B cell (primary cell): ENCODE data around the gene CCDC146. TPM values are rescaled to one million over a fixed set of nuclear protein-coding genes. Genes with fewer than 3 reads are reported as not detected.

Experiments
- ATAC-seq: fragments of 200-7000 bp; cut with Tn5 transposase; one replicate; pipeline ENCODE4 v1.10.0; 2021; ENCODE audit warnings: low read depth, mild to moderate bottlenecking, moderate number of reproducible peaks, moderate library complexity
- CTCF ChIA-PET: fragments of 350-600 bp; sonication (Branson Sonifier 250); formaldehyde crosslinking; loops from one replicate; lab custom pipeline; 2021; ENCODE audit warnings: antibody characterized with exemption, inconsistent platforms; lab: Charles Lee
- POLR2A ChIA-PET: fragments of 350-600 bp; sonication (Branson Sonifier 250); formaldehyde crosslinking; loops from one replicate; lab custom pipeline; 2021; ENCODE audit warnings: antibody characterized with exemption; lab: Charles Lee
- DNase-seq: peaks from one replicate; pipeline ENCODE4 v3.0.0; 2013
- H2AFZ ChIP-seq: 2 replicates; pipeline ENCODE4 v1.6.1; 2012; ENCODE audit warnings: mild to moderate bottlenecking, low read depth, low read length; ENCODE audit not compliant: insufficient read depth, poor library complexity, severe bottlenecking
- H3K27ac ChIP-seq, 2 donors: 1 replicate in 1 of 2; 2 replicates in 1 of 2; pipeline ENCODE4 v1.5.1; 2012 to 2013; ENCODE audit warnings: low read length in 2 of 2, mild to moderate bottlenecking in 2 of 2, moderate library complexity in 1 of 2
- H3K27me3 ChIP-seq, 4 experiments: fragments of 200-600 bp in 1 of 4; sonication (generic) in 1 of 4; replicated peaks in 1 of 4; 1 replicate in 2 of 4; 2 replicates in 2 of 4; pipeline versions ENCODE4 v1.6.1 to v1.7.0; 2013 to 2016; ENCODE audit warnings: low read length in 3 of 4, mild to moderate bottlenecking in 2 of 4, mixed read lengths in 1 of 4, moderate library complexity in 1 of 4; ENCODE audit not compliant: insufficient read depth in 4 of 4, control insufficient read depth in 3 of 4; ENCODE audit errors: control extremely low read depth in 1 of 4
- H3K36me3 ChIP-seq, 2 experiments: replicated peaks in 1 of 2; 1 replicate in 1 of 2; 2 replicates in 1 of 2; pipeline versions ENCODE4 v1.6.1 to v1.7.1; 2013; ENCODE audit warnings: low read length in 1 of 2; ENCODE audit not compliant: insufficient read depth in 2 of 2, control insufficient read depth in 1 of 2; ENCODE audit errors: control extremely low read depth in 1 of 2, extremely low read depth in 1 of 2
- H3K4me1 ChIP-seq, 2 donors: fragments of 200-600 bp in 1 of 2; sonication (generic) in 1 of 2; 1 replicate in 1 of 2; 2 replicates in 1 of 2; pipeline versions ENCODE4 v1.5.1 to v1.6.1; 2013 to 2017; ENCODE audit warnings: low read length in 2 of 2; ENCODE audit not compliant: control insufficient read depth in 2 of 2, insufficient read depth in 2 of 2
- H3K4me2 ChIP-seq: replicated peaks from 2 replicates; pipeline ENCODE3; 2012; ENCODE audit warnings: mild to moderate bottlenecking, low read depth, low read length; ENCODE audit not compliant: poor library complexity, severe bottlenecking
- H3K4me3 ChIP-seq, 5 experiments: fragments of 200-600 bp in 1 of 5; sonication (generic) in 1 of 5; 1 replicate in 3 of 5; 2 replicates in 2 of 5; pipeline versions ENCODE4 v1.5.1 to v1.7.0; 2011 to 2016; ENCODE audit warnings: low read length in 4 of 5, mild to moderate bottlenecking in 4 of 5, low read depth in 2 of 5, control low read depth in 1 of 5, moderate library complexity in 1 of 5; ENCODE audit not compliant: insufficient read depth in 1 of 5; ENCODE audit errors: control extremely low read depth in 1 of 5, extremely low read depth in 1 of 5
- H3K79me2 ChIP-seq: fragments of 200-600 bp; sonication (generic); one replicate; pipeline ENCODE4 v1.6.0; 2016; ENCODE audit warnings: low read length; ENCODE audit not compliant: control insufficient read depth, insufficient read depth
- H3K9ac ChIP-seq: fragments of 200-600 bp; sonication (generic); 2 replicates; pipeline ENCODE4 v1.6.1; 2017; ENCODE audit warnings: mild to moderate bottlenecking, low read length, moderate library complexity
- H3K9me3 ChIP-seq, 3 donors: one replicate each; pipeline versions ENCODE4 v1.6.1 to v1.7.1; 2013; ENCODE audit warnings: low read length in 2 of 3; ENCODE audit not compliant: control insufficient read depth in 2 of 3, insufficient read depth in 1 of 3; ENCODE audit errors: control extremely low read depth in 1 of 3
- H4K20me1 ChIP-seq: 2 replicates; pipeline ENCODE4 v1.6.0; 2012; ENCODE audit warnings: mild to moderate bottlenecking, low read length; ENCODE audit not compliant: insufficient read depth, control insufficient read depth, poor library complexity, severe bottlenecking
- H3K27ac Mint-ChIP-seq: one replicate; pipeline ENCODE4 v1.8.0; 2021; ENCODE audit warnings: mixed read lengths
- H3K27me3 Mint-ChIP-seq: one replicate; pipeline ENCODE4 v1.8.0; 2021; ENCODE audit warnings: mixed read lengths
- H3K4me1 Mint-ChIP-seq: one replicate; pipeline ENCODE4 v1.8.0; 2021; ENCODE audit warnings: mixed read lengths
- H3K4me3 Mint-ChIP-seq: one replicate; pipeline ENCODE4 v1.8.0; 2021; ENCODE audit warnings: mixed read lengths
- H3K9me3 Mint-ChIP-seq: one replicate; pipeline ENCODE4 v1.8.0; 2022; ENCODE audit warnings: mixed read lengths; ENCODE audit not compliant: insufficient read depth
- CTCF ChIP-seq: fragments of 200-600 bp; IDR thresholded peaks from one replicate; pipeline ENCODE4 v1.8.0; 2022; ENCODE audit warnings: antibody characterized with exemption, mild to moderate bottlenecking
- EZH2 ChIP-seq: IDR thresholded peaks from 2 replicates; pipeline ENCODE4 v1.6.1; 2012; ENCODE audit warnings: borderline replicate concordance, low read depth, mild to moderate bottlenecking, moderate library complexity, low read length; ENCODE audit not compliant: insufficient read depth, poor library complexity, severe bottlenecking
- WGBS: methylation state at CpG from one replicate; pipeline ENCODE4 v1.1.5; 2013; ENCODE audit warnings: missing lambda C conversion rate; ENCODE audit not compliant: insufficient coverage; 5-methylcytosine and 5-hydroxymethylcytosine counted together
- intact Hi-C: fragments of 100-400 bp; cut with micrococcal nuclease; formaldehyde crosslinking; loops from one replicate; pipeline ENCODE4 v1.10.0; 2022
- polyA plus RNA-seq: library from polyadenylated mRNA; depleted of rRNA; stranded (reverse); fragments of >200 nt; gene quantifications from 2 replicates; pipeline ENCODE4 v1.2.3, GENCODE V29; 2012
- total RNA-seq, 2 donors: library from RNA; stranded (reverse); fragments of 120-200 nt in 1 of 2; gene quantifications; 1 replicate in 1 of 2; 2 replicates in 1 of 2; pipeline versions ENCODE4 v1.2.3 to v1.2.4, GENCODE V29; 2013 to 2022

CCDC146 gene
- total and polyA plus RNA-seq, 2 donors (not counting 1 experiment from before 2014, with no cell fraction given), result 5.6 to 8.5 TPM

GRCh38 chr7:77306231-77307067, 184.0 kb downstream of the CCDC146 start:
- no peaks in the 10 kb centered on the region for H3K4me1 Mint-ChIP-seq
- no peak overlapping the region for H3K4me2 ChIP-seq
- no peaks in the 10 kb centered on the region for H4K20me1 ChIP-seq
- H3K9ac ChIP-seq, result no peak overlapping the region
- intact Hi-C loops, result no loop called here
- H3K27ac Mint-ChIP-seq, result no peak overlapping the region
- ATAC-seq (no peak), DNase-seq (no peak)
- WGBS, result 87% methylated on average over 11 of the region's 17 CpGs
- no peaks in the 10 kb centered on the region for H3K27me3 Mint-ChIP-seq
- H3K9me3 Mint-ChIP-seq, result peaks cover 19% of the 10 kb centered on the region
- H3K4me1 ChIP-seq, result no peaks in the 10 kb centered on the region
- peaks cover 0 to 14% of the 10 kb centered on the region in 2 experiments for H3K36me3 ChIP-seq
- H3K27me3 ChIP-seq, result no peaks in the 10 kb centered on the region
- H3K4me3 Mint-ChIP-seq, result no peak overlapping the region
- H2AFZ ChIP-seq, result no peak overlapping the region
- TF ChIP-seq EZH2 (no peak), CTCF (no peak)
- CTCF ChIA-PET, result no interaction called here
- H3K27ac ChIP-seq, result no peak overlapping the region
- POLR2A ChIA-PET, result no interaction called here
- H3K4me3 ChIP-seq, result no peak overlapping the region
- H3K9me3 ChIP-seq, result peaks cover 0 to 23% (median 5%) of the 10 kb centered on the region in 3 donors
- H3K79me2 ChIP-seq, result no peaks in the 10 kb centered on the region

GRCh38 chr7:77308792-77309191, 186.4 kb downstream of the CCDC146 start:
- Histone ChIP-seq H3K4me3 (no peak overlapping the region), H3K27ac (no peak overlapping the region), H3K9ac (no peak overlapping the region), H2AFZ (no peak overlapping the region), H3K4me2 (no peak overlapping the region), H3K9me3 (peaks cover 0 to 18% (median 5%) of the 10 kb centered on the region in 3 donors), H3K79me2 (no peaks in the 10 kb centered on the region), H4K20me1 (no peaks in the 10 kb centered on the region), H3K27me3 (no peaks in the 10 kb centered on the region), H3K4me1 (no peaks in the 10 kb centered on the region), H3K36me3 (peaks cover 0 to 38% of the 10 kb centered on the region in 2 experiments)
- no peak for TF ChIP-seq CTCF
- TF ChIP-seq EZH2, result no peak
- H3K27me3 Mint-ChIP-seq, result no peaks in the 10 kb centered on the region
- no peaks in the 10 kb centered on the region for H3K4me1 Mint-ChIP-seq
- H3K4me3 Mint-ChIP-seq, result no peak overlapping the region
- CTCF ChIA-PET, result no interaction called here
- intact Hi-C loops, result no loop called here
- POLR2A ChIA-PET, result no interaction called here
- no peak overlapping the region for H3K27ac Mint-ChIP-seq
- WGBS, result 35% methylated on average over 4 of the region's 4 CpGs
- ATAC-seq (no peak), DNase-seq (no peak)
- H3K9me3 Mint-ChIP-seq, result peaks cover 8% of the 10 kb centered on the region
